DOHH2 (cell line): ENCODE data around the gene SH3PXD2A.

ENCODE experiments used
- H3F3A ChIP-seq: fragments of 200-600 bp; sonication (generic), shearing (Covaris generic); 2 replicates; pipeline ENCODE4 v1.6.0; 2016; ENCODE audit warnings: antibody characterized with exemption, mild to moderate bottlenecking; ENCODE audit not compliant: control insufficient read depth, insufficient read depth
- H3K27ac ChIP-seq: fragments of 200-600 bp; sonication (generic); 2 replicates; pipeline ENCODE4 v1.5.1; 2014; ENCODE audit warnings: low read depth, mild to moderate bottlenecking, low read length, moderate library complexity
- H3K27me3 ChIP-seq: fragments of 200-600 bp; sonication (generic); 2 replicates; pipeline ENCODE4 v1.6.1; 2014; ENCODE audit warnings: mild to moderate bottlenecking, low read length, mixed read lengths; ENCODE audit not compliant: control insufficient read depth
- H3K36me3 ChIP-seq: fragments of 200-600 bp; sonication (generic); 2 replicates; pipeline ENCODE4 v1.6.1; 2014; ENCODE audit warnings: mild to moderate bottlenecking, low read length, moderate library complexity, mixed read lengths; ENCODE audit not compliant: control insufficient read depth
- H3K4me1 ChIP-seq: fragments of 200-600 bp; sonication (generic); 2 replicates; pipeline ENCODE4 v1.6.1; 2014; ENCODE audit warnings: mild to moderate bottlenecking, low read length, mixed read lengths; ENCODE audit not compliant: control insufficient read depth
- H3K4me2 ChIP-seq: fragments of 200-600 bp; sonication (generic); 2 replicates; pipeline ENCODE4 v1.6.0; 2014; ENCODE audit warnings: mild to moderate bottlenecking, low read length, moderate library complexity
- H3K4me3 ChIP-seq: fragments of 200-600 bp; sonication (generic); 2 replicates; pipeline ENCODE4 v1.5.1; 2014; ENCODE audit warnings: mild to moderate bottlenecking, low read length, mixed read lengths
- H3K79me2 ChIP-seq: fragments of 200-600 bp; sonication (generic); 2 replicates; pipeline ENCODE4 v1.6.1; 2014; ENCODE audit warnings: mild to moderate bottlenecking, low read length, mixed read lengths; ENCODE audit not compliant: control insufficient read depth
- H3K9me2 ChIP-seq: fragments of 200-600 bp; sonication (generic); replicated peaks from 2 replicates; pipeline ENCODE4 v1.6.1; 2014; ENCODE audit warnings: mild to moderate bottlenecking, low read length, mixed read lengths; ENCODE audit not compliant: control insufficient read depth
- H3K9me3 ChIP-seq: fragments of 200-600 bp; sonication (generic); 2 replicates; pipeline ENCODE4 v1.6.1; 2014; ENCODE audit warnings: antibody characterized with exemption, low read length, mixed read lengths; ENCODE audit not compliant: control insufficient read depth, insufficient read depth
- H4K20me1 ChIP-seq: fragments of 200-600 bp; sonication (generic); 2 replicates; pipeline ENCODE4 v1.6.0; 2014; ENCODE audit warnings: low read depth, mild to moderate bottlenecking, antibody characterized with exemption, low read length, moderate library complexity; ENCODE audit not compliant: control insufficient read depth, insufficient read depth
- CTCF ChIP-seq: fragments of 200-600 bp; sonication (generic); IDR thresholded peaks from one replicate; pipeline ENCODE4 v1.5.1; 2014; ENCODE audit warnings: antibody characterized with exemption, mild to moderate bottlenecking, low read depth, low read length; ENCODE audit not compliant: poor library complexity, severe bottlenecking
- EZH2phosphoT487 ChIP-seq: fragments of 200-600 bp; sonication (generic); IDR thresholded peaks from 2 replicates; pipeline ENCODE4 v1.6.1; 2017; ENCODE audit warnings: borderline replicate concordance, mild to moderate bottlenecking, antibody characterized with exemption, low read length, moderate library complexity, mixed read lengths

SH3PXD2A gene

GRCh38 chr10:103849212-103849877 lies 6.0 kb downstream of the SH3PXD2A start:
- Histone ChIP-seq H3K4me3 (no peak overlapping the region), H3K36me3 (no peaks in the 10 kb centered on the region), H3K27me3 (peaks cover 13% of the 10 kb centered on the region), H3K9me2 (no peaks in the 10 kb centered on the region), H3K9me3 (no peaks in the 10 kb centered on the region), H3K4me1 (peaks cover 10% of the 10 kb centered on the region), H3F3A (no peaks in the 10 kb centered on the region), H3K4me2 (no peak overlapping the region), H3K27ac (no peak overlapping the region), H3K79me2 (no peaks in the 10 kb centered on the region), H4K20me1 (no peaks in the 10 kb centered on the region)
- TF ChIP-seq EZH2phosphoT487 (no peak), CTCF (no peak)

GRCh38 chr10:103847909-103848468 lies 7.4 kb downstream of the SH3PXD2A start:
- no peaks in the 10 kb centered on the region for H3K36me3 ChIP-seq
- H3K27ac ChIP-seq = no peak overlapping the region
- no peaks in the 10 kb centered on the region for H3K9me2 ChIP-seq
- H3K79me2 ChIP-seq = no peaks in the 10 kb centered on the region
- peaks cover 14% of the 10 kb centered on the region for H3K27me3 ChIP-seq
- H3K9me3 ChIP-seq = no peaks in the 10 kb centered on the region
- H3K4me2 ChIP-seq = no peak overlapping the region
- H3F3A ChIP-seq = no peaks in the 10 kb centered on the region
- no peaks in the 10 kb centered on the region for H4K20me1 ChIP-seq
- TF ChIP-seq CTCF (peak; percentile 16), EZH2phosphoT487 (no peak)
- peaks cover 10% of the 10 kb centered on the region for H3K4me1 ChIP-seq
- no peak overlapping the region for H3K4me3 ChIP-seq

GRCh38 chr10:103847346-103847745 lies 8.0 kb downstream of the SH3PXD2A start:
- H4K20me1 ChIP-seq = no peaks in the 10 kb centered on the region
- H3K79me2 ChIP-seq = no peaks in the 10 kb centered on the region
- TF ChIP-seq CTCF = no peak
- TF ChIP-seq EZH2phosphoT487 = no peak
- H3K9me3 ChIP-seq = no peaks in the 10 kb centered on the region
- peaks cover 10% of the 10 kb centered on the region for H3K4me1 ChIP-seq
- H3K4me3 ChIP-seq = no peak overlapping the region
- no peaks in the 10 kb centered on the region for H3K36me3 ChIP-seq
- no peaks in the 10 kb centered on the region for H3K9me2 ChIP-seq
- no peak overlapping the region for H3K27ac ChIP-seq
- H3K27me3 ChIP-seq = peaks cover 14% of the 10 kb centered on the region
- H3K4me2 ChIP-seq = no peak overlapping the region
- no peaks in the 10 kb centered on the region for H3F3A ChIP-seq
